ENCODE results near the gene GRB10. TPM values are rescaled to one million over a fixed set of nuclear protein-coding genes. Genes with fewer than 3 reads are reported as not detected.

The GRB10 gene
- total RNA-seq, 4 donors from 2014 or later = 40.4 to 88.6 (median 61.1) TPM

GRCh38 chr7:50655490-50655889 lies 127.2 kb downstream of the GRB10 start:
- in situ Hi-C loops (cut with MboI; ENCODE audit: low sequenced_read_pairs in 4 of 4) (loop anchor here in 1 of 4 donors (10.0 kb wide), 1 partner anchor 151 kb away; no protein-coding TSS in a partner anchor), intact Hi-C loops (cut with DNase I; ENCODE audit: low total_unique reads) (no loop called here)
- peaks cover 82 to 84% of the 10 kb centered on the region in 2 donors for H3K4me1 ChIP-seq
- ATAC-seq (no peak), DNase-seq (no peak)
- no peaks in the 10 kb centered on the region for H3K36me3 ChIP-seq
- no peaks in the 10 kb centered on the region for H3K9me3 ChIP-seq
- H3K27me3 ChIP-seq = no peaks in the 10 kb centered on the region
- H3K4me3 ChIP-seq = no peak overlapping the region
- TF ChIP-seq POLR2A (IDR thresholded peaks at IDR 0.05) = no peak
- no peak for TF ChIP-seq CTCF (IDR thresholded peaks at IDR 0.05 in 4 of 5, conservative IDR thresholded peaks at IDR 0.05 in 1 of 5)
- H3K27ac ChIP-seq = peak overlapping the region; percentile 93 to 97 (median 94)

GRCh38 chr7:50655020-50655419 lies 127.7 kb downstream of the GRB10 start:
- peaks cover 79 to 82% of the 10 kb centered on the region in 2 donors for H3K4me1 ChIP-seq
- ATAC-seq (no peak), DNase-seq (no peak)
- no peaks in the 10 kb centered on the region for H3K9me3 ChIP-seq
- in situ Hi-C loops (cut with MboI; ENCODE audit: low sequenced_read_pairs in 4 of 4) = loop anchor here in 1 of 4 donors (10.0 kb wide), 1 partner anchor 150 kb away; no protein-coding TSS in a partner anchor
- H3K27me3 ChIP-seq = no peaks in the 10 kb centered on the region
- TF ChIP-seq CTCF (IDR thresholded peaks at IDR 0.05 in 4 of 5, conservative IDR thresholded peaks at IDR 0.05 in 1 of 5) (no peak), POLR2A (IDR thresholded peaks at IDR 0.05) (no peak)
- no peaks in the 10 kb centered on the region for H3K36me3 ChIP-seq
- no peak overlapping the region for H3K4me3 ChIP-seq
- intact Hi-C loops (cut with DNase I; ENCODE audit: low total_unique reads) = no loop called here
- H3K27ac ChIP-seq = peak overlapping the region; percentile 93 to 97 (median 94)

- Histone ChIP-seq H3K9me3 (no peaks in the 10 kb centered on the region), H3K27ac (peak overlapping the region; percentile 93 to 97 (median 94)), H3K27me3 (no peaks in the 10 kb centered on the region), H3K36me3 (no peaks in the 10 kb centered on the region), H3K4me3 (peak overlapping the region in 3 of 4 donors; percentile 7 to 26 (median 26)), H3K4me1 (peaks cover 69 to 73% of the 10 kb centered on the region in 2 donors)
- ATAC-seq (peak; percentile 25 to 28), DNase-seq (peak; percentile 88 to 94)
- TF ChIP-seq CTCF (IDR thresholded peaks at IDR 0.05 in 4 of 5, conservative IDR thresholded peaks at IDR 0.05 in 1 of 5) (peak in 1 of 5 experiments; percentile 30), POLR2A (IDR thresholded peaks at IDR 0.05) (peak; percentile 57 to 82)
- in situ Hi-C loops (cut with MboI; ENCODE audit: low sequenced_read_pairs in 4 of 4) (loop anchor here in 1 of 4 donors (10.0 kb wide), 1 partner anchor 149 kb away; no protein-coding TSS in a partner anchor), intact Hi-C loops (cut with DNase I; ENCODE audit: low total_unique reads) (no loop called here)
These were observed 128.7 kb downstream of the GRB10 start for GRCh38 chr7:50653981-50654425.

GRCh38 chr7:50653126-50653864 lies 129.4 kb downstream of the GRB10 start:
- Histone ChIP-seq H3K27me3 (no peaks in the 10 kb centered on the region), H3K4me1 (peaks cover 62 to 66% of the 10 kb centered on the region in 2 donors), H3K4me3 (peak overlapping the region; percentile 7 to 38 (median 26)), H3K36me3 (no peaks in the 10 kb centered on the region), H3K27ac (peak overlapping the region; percentile 93 to 97 (median 94)), H3K9me3 (no peaks in the 10 kb centered on the region)
- intact Hi-C loops (cut with DNase I; ENCODE audit: low total_unique reads) = no loop called here
- peak; percentile 35 to 48 for ATAC-seq
- in situ Hi-C loops (cut with MboI; ENCODE audit: low sequenced_read_pairs in 4 of 4) = loop anchor here in 1 of 4 donors (10.0 kb wide), 1 partner anchor 148 kb away; no protein-coding TSS in a partner anchor
- peak in 1 of 5 experiments; percentile 21 for TF ChIP-seq CTCF (IDR thresholded peaks at IDR 0.05 in 4 of 5, conservative IDR thresholded peaks at IDR 0.05 in 1 of 5)
- TF ChIP-seq POLR2A (IDR thresholded peaks at IDR 0.05) = peak; percentile 63 to 74
- DNase-seq = peak; percentile 85 to 91
